Upper lobe of left lung (tissue), 6 donors: Measurements from ENCODE around the gene CNGA3. TPM values are rescaled to one million over a fixed set of nuclear protein-coding genes. Genes with fewer than 3 reads are reported as not detected.

Source experiments
- ATAC-seq, 2 donors: fragments of 200-7000 bp; cut with Tn5 transposase; one replicate each; pipeline ENCODE4 v1.9.1; 2022; ENCODE audit warnings: mild to moderate bottlenecking in 2 of 2, moderate library complexity in 2 of 2; ENCODE audit not compliant: low FRiP score in 2 of 2
- DNase-seq, 2 donors: peaks; one replicate each; pipeline ENCODE4 v3.0.0-alpha.2; 2019 to 2020
- H3K27ac ChIP-seq, 4 donors: fragments of 200-600 bp; sonication (generic); one replicate each; pipeline ENCODE4 v1.5.1; 2016 to 2019
- H3K27me3 ChIP-seq, 4 donors: fragments of 200-600 bp; sonication (generic); one replicate each; pipeline ENCODE4 v1.5.1; 2017 to 2019
- H3K36me3 ChIP-seq, 4 donors: fragments of 200-600 bp; sonication (generic); one replicate each; pipeline ENCODE4 v1.5.1; 2016 to 2019
- H3K4me1 ChIP-seq, 4 donors: fragments of 200-600 bp; sonication (generic); one replicate each; pipeline ENCODE4 v1.5.1; 2018 to 2019
- H3K4me3 ChIP-seq, 4 donors: fragments of 200-600 bp; sonication (generic); one replicate each; pipeline ENCODE4 v1.5.1; 2017 to 2019; ENCODE audit warnings: mild to moderate bottlenecking in 2 of 4, moderate library complexity in 1 of 4
- H3K9me3 ChIP-seq, 4 donors: fragments of 200-600 bp; sonication (generic); one replicate each; pipeline ENCODE4 v1.5.1; 2018 to 2019
- EP300 ChIP-seq, 4 donors: sonication (generic); formaldehyde crosslinking; IDR thresholded peaks; one replicate each; pipeline ENCODE4 v1.5.1; 2017; ENCODE audit warnings: antibody characterized with exemption in 4 of 4, control low read depth in 2 of 4
- POLR2A ChIP-seq, 4 donors: fragments of 450-650 bp; IDR thresholded peaks; one replicate each; pipeline ENCODE4 v1.5.1; 2016 to 2017; ENCODE audit warnings: antibody characterized with exemption in 4 of 4, mild to moderate bottlenecking in 2 of 4
- POLR2AphosphoS5 ChIP-seq, 2 donors: sonication (generic); formaldehyde crosslinking; IDR thresholded peaks; one replicate each; pipeline ENCODE4 v1.5.1; 2017; ENCODE audit warnings: antibody characterized with exemption in 2 of 2
- WGBS, 2 donors: methylation state at CpG; one replicate each; pipeline ENCODE4 v1.1.5; 2017 to 2018; 5-methylcytosine and 5-hydroxymethylcytosine counted together
- total RNA-seq, 6 donors: library from RNA; depleted of rRNA in 4 of 6; stranded (reverse); fragments of >200 nt in 4 of 6; gene quantifications; one replicate each; pipeline versions ENCODE4 v1.1.0 to v1.2.1, GENCODE V29; 2016 to 2021
- TF ChIP-seq, protein P1 (sequence below), 6 experiments: fragments of 450-650 bp in 4 of 6; fragments of 200-600 bp in 2 of 6; sonication (generic) in 2 of 6; IDR thresholded peaks; one replicate each; pipeline ENCODE4 v1.5.1; 2016 to 2019; ENCODE audit warnings: antibody characterized with exemption in 6 of 6
- donor health status: DM: no; HTN: no; CAD: no; lungs with moderate emphysema.
- donor health status: DM: no; HTN: yes; CAD: no; lungs with severe emphysema.

The CNGA3 gene
- total RNA-seq, 6 donors from 2014 or later = 0.22 to 1.0 (median 0.75) TPM; not detected in 2

DNA sequence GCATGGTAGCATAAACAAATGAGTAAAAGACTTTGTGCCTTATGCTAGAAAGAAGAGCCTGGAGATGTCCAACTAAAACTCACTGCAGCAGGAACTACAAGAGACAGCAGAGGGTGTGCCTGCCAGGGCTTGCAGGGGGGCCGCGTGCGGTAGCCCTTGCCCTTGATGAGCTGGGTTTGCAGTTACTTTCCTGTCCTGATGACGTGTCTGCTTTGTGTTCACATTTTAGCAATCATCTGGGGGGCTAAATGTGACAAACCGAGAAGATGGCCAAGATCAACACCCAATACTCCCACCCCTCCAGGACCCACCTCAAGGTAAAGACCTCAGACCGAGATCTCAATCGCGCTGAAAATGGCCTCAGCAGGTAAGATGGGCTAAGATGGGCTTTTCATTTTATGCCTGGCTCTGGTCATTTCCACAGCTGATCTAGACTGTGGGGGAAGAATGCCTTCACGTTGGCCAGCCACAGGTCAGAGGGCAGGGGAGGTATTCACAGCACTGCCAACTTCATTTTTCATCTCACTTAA lies 23.5 kb downstream of the CNGA3 start:
- ATAC-seq (no peak), DNase-seq (peak in 1 of 2 donors; percentile 46)
- Histone ChIP-seq H3K27me3 (no peaks in the 10 kb centered on the region), H3K4me1 (no peaks in the 10 kb centered on the region), H3K9me3 (peaks cover 0 to 7% (median 6%) of the 10 kb centered on the region in 4 donors), H3K36me3 (no peaks in the 10 kb centered on the region), H3K27ac (no peak overlapping the region), H3K4me3 (no peak overlapping the region)
- WGBS, 2 donors = 83 to 88% methylated on average over 5 to 9 of the region's 9 CpGs
- TF ChIP-seq POLR2AphosphoS5 (IDR thresholded peaks at IDR 0.05) (no peak), POLR2A (IDR thresholded peaks at IDR 0.05) (no peak), EP300 (IDR thresholded peaks at IDR 0.05) (no peak)
- TF ChIP-seq, protein P1, sequence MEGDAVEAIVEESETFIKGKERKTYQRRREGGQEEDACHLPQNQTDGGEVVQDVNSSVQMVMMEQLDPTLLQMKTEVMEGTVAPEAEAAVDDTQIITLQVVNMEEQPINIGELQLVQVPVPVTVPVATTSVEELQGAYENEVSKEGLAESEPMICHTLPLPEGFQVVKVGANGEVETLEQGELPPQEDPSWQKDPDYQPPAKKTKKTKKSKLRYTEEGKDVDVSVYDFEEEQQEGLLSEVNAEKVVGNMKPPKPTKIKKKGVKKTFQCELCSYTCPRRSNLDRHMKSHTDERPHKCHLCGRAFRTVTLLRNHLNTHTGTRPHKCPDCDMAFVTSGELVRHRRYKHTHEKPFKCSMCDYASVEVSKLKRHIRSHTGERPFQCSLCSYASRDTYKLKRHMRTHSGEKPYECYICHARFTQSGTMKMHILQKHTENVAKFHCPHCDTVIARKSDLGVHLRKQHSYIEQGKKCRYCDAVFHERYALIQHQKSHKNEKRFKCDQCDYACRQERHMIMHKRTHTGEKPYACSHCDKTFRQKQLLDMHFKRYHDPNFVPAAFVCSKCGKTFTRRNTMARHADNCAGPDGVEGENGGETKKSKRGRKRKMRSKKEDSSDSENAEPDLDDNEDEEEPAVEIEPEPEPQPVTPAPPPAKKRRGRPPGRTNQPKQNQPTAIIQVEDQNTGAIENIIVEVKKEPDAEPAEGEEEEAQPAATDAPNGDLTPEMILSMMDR (IDR thresholded peaks at IDR 0.05) = no peak

DNA sequence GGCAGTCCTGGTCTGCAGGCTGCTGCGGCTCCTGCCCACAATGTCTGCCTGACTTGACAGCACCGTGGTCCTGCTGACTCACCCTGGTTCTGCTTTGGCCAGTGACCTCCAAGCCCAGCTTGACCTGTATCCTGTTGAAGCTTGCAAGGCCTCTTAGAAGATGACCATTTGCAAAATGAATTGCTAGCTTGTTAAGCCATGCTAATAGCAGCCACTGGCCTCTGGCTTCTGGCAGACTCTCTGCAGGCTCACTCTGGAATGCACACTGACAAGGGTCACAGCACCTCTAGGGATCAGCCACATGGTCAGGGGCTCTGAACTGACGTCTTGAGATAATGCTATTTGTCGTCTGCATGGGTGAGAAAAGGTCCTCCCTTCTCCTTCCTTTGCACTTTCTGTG lies 25.9 kb downstream of the CNGA3 start:
- no peaks in the 10 kb centered on the region for H3K4me1 ChIP-seq
- no peak overlapping the region for H3K4me3 ChIP-seq
- WGBS, 2 donors = 65 to 75% methylated on average over 2 to 4 of the region's 4 CpGs
- H3K9me3 ChIP-seq = peaks cover 0 to 7% (median 6%) of the 10 kb centered on the region in 4 donors
- no peak for ATAC-seq
- DNase-seq = no peak
- no peak for TF ChIP-seq POLR2A (IDR thresholded peaks at IDR 0.05)
- no peak for TF ChIP-seq POLR2AphosphoS5 (IDR thresholded peaks at IDR 0.05)
- TF ChIP-seq, protein P1 (IDR thresholded peaks at IDR 0.05) = no peak
- no peaks in the 10 kb centered on the region for H3K27me3 ChIP-seq
- no peak overlapping the region for H3K27ac ChIP-seq
- H3K36me3 ChIP-seq = no peaks in the 10 kb centered on the region

DNA sequence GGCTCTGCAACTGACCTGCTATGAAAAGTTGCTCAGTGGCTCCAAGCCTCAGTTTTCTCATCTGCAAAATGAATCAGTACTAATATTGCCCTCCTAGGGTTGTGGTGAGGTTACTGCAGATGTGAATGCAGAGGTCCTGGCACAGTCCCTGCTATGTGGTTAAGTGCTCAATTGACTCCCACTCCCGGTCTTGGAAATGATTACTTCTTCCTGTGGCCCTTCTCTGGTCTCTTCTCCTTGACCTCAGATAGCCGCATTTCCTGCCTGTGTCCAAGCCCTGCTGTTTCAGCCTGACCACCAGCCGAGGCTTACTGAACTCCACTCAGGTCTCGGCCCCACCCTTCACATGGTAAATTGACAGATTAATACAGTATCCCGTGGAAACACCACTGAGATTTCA lies 26.3 kb downstream of the CNGA3 start:
- no peaks in the 10 kb centered on the region for H3K4me1 ChIP-seq
- no peak for ATAC-seq
- no peaks in the 10 kb centered on the region for H3K27me3 ChIP-seq
- no peaks in the 10 kb centered on the region for H3K36me3 ChIP-seq
- H3K9me3 ChIP-seq = peaks cover 0 to 7% (median 6%) of the 10 kb centered on the region in 4 donors
- no peak for DNase-seq
- H3K27ac ChIP-seq = no peak overlapping the region
- 58% methylated on average over 5 of the region's 5 CpGs for WGBS, 2 donors
- TF ChIP-seq EP300 (IDR thresholded peaks at IDR 0.05) (no peak), POLR2AphosphoS5 (IDR thresholded peaks at IDR 0.05) (no peak)
- H3K4me3 ChIP-seq = no peak overlapping the region

DNA sequence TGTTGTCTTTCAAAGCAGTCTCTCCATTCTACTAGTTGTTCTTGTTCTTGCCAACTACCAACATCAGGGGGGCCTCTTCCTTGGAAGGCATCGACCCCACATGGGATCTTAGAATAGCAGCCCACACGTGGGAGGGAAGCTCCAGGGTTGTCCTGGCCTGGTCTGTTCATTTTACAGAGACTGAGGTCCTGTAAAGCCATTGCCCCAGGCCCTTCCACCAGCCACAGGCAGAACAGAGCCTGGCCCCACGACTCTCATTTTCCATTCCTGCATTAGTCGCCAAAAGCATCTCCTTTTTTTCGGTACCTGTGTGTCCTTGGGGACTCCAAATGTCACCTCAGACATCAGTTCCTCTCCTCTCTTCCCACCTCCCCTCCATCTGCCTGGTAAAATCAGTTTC lies 28.0 kb downstream of the CNGA3 start:
- H3K27me3 ChIP-seq = no peaks in the 10 kb centered on the region
- no peak for DNase-seq
- peaks cover 8 to 13% (median 11%) of the 10 kb centered on the region in 4 donors for H3K4me1 ChIP-seq

DNA sequence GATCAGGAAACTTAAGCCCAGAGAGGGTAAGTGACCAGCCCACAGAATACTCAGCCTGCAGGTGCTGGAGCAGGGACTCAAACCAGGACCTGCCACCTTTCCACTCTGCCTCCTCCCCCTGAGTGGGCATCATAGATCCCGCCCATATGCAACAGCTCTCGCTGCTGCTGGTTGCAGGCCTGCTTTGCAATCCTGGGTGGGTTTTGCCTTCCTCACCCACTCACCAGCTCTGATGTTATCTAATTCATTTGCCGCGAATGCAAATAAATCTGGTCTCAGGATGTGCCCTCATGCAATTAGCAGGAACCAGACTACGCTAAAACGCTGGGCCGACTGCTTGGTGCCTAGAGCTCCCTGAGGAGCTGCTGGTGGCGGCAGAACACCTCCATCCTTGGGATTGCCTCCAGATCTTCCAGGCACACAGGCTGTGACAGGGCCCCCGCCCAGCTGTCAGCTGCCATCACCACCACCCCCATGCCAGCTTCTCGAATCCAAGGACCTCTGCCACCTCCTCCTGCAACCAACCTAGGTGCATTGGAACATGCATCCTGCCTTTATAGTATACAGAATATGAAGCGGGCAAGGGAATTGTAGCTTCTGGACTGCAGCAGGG lies 28.8 kb downstream of the CNGA3 start:
- no peak for TF ChIP-seq POLR2AphosphoS5 (IDR thresholded peaks at IDR 0.05)
- TF ChIP-seq, protein P1 (IDR thresholded peaks at IDR 0.05) = no peak
- TF ChIP-seq EP300 (IDR thresholded peaks at IDR 0.05) = no peak
- no peak for TF ChIP-seq POLR2A (IDR thresholded peaks at IDR 0.05)
- no peaks in the 10 kb centered on the region for H3K27me3 ChIP-seq
- no peak for DNase-seq

More for the DNA sequence above, 28.0 kb downstream of the CNGA3 start:
- TF ChIP-seq POLR2AphosphoS5 (IDR thresholded peaks at IDR 0.05) = no peak
- TF ChIP-seq EP300 (IDR thresholded peaks at IDR 0.05) = no peak
- TF ChIP-seq, protein P1 (IDR thresholded peaks at IDR 0.05) = no peak
- no peak for TF ChIP-seq POLR2A (IDR thresholded peaks at IDR 0.05)
- ATAC-seq = no peak
- Histone ChIP-seq H3K9me3 (no peaks in the 10 kb centered on the region), H3K4me3 (no peak overlapping the region), H3K36me3 (no peaks in the 10 kb centered on the region), H3K27ac (no peak overlapping the region)
- 77 to 80% methylated on average over 5 of the region's 5 CpGs for WGBS, 2 donors

More for the DNA sequence above, 28.8 kb downstream of the CNGA3 start:
- 78 to 80% methylated on average over 8 to 11 of the region's 11 CpGs for WGBS, 2 donors
- Histone ChIP-seq H3K4me1 (peaks cover 10 to 18% (median 13%) of the 10 kb centered on the region in 4 donors), H3K27ac (no peak overlapping the region), H3K4me3 (no peak overlapping the region), H3K36me3 (no peaks in the 10 kb centered on the region), H3K9me3 (no peaks in the 10 kb centered on the region)
- no peak for ATAC-seq
